Measurements from ENCODE around the gene ZFHX3.

ZFHX3 gene

DNA sequence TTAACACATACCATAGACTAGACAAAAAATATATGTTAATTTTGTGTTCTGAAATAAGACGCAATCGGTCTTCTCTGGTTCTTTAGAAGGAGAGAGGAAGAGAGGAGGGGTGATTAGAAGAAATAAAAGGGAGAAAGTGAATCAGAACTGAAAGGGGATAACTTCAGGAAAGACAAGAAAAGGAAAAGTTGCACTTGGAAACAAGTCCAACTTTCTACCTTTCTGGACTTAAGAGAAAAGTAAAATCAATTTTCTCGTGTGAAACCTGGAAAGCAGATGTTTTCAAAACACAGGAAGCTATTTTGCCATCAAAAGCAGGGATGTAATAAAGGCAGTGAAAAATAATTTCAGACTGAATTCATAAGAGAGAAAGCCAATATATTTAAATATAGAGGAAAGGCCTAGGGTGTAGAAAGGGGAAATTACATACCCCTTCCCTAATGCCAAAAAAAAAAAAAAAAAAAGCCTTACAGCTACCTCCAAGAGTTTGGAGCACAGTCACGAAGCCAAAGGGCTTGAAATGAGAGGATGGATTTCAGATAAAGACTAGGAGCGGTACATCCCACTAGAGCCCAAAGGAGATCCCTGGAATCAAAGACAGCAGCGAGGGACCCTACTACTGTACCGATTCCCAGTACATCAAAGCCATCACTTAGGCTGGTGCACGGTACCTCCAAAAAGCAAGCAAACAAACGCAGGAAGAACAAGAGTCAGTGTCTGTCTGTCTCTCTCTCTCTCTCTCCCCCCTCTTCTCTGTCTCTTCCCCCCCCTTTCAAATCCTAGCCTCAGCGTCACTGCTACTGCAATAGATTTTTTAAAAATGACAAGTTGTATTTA is 12.1 kb upstream of the ZFHX3 start:
- no peaks in the 10 kb centered on the region for H4K20me1 ChIP-seq (ENCODE audit: insufficient read depth)
- no peak overlapping the region for H3K4me3 ChIP-seq (IDR thresholded peaks at IDR 0.05; ENCODE audit: insufficient read depth, low read depth, low read length)
- H3K36me3 ChIP-seq (ENCODE audit: insufficient read depth) = no peaks in the 10 kb centered on the region
- peak overlapping the region; percentile 91 for H3K4me2 ChIP-seq
- TF ChIP-seq CTCF (conservative IDR thresholded peaks at IDR 0.05; ENCODE audit: low read depth, low read length) = no peak
- no peaks in the 10 kb centered on the region for H3K27me3 ChIP-seq (ENCODE audit: insufficient read depth, low read depth)
- H2AFZ ChIP-seq (ENCODE audit: low read depth) = peak overlapping the region; percentile 78; the same call in 1 of the 2 replicates
- H3K4me1 ChIP-seq (ENCODE audit: low read depth, poor library complexity, severe bottlenecking) = peaks cover 35% of the 10 kb centered on the region
- no peak overlapping the region for H3K27ac ChIP-seq
- peaks cover 10% of the 10 kb centered on the region; the same call in 1 of the 2 replicates for H3K79me2 ChIP-seq (ENCODE audit: insufficient read depth, low read depth)
- peak overlapping the region; percentile 69; the same call in 1 of the 2 replicates for H3K9ac ChIP-seq

DNA sequence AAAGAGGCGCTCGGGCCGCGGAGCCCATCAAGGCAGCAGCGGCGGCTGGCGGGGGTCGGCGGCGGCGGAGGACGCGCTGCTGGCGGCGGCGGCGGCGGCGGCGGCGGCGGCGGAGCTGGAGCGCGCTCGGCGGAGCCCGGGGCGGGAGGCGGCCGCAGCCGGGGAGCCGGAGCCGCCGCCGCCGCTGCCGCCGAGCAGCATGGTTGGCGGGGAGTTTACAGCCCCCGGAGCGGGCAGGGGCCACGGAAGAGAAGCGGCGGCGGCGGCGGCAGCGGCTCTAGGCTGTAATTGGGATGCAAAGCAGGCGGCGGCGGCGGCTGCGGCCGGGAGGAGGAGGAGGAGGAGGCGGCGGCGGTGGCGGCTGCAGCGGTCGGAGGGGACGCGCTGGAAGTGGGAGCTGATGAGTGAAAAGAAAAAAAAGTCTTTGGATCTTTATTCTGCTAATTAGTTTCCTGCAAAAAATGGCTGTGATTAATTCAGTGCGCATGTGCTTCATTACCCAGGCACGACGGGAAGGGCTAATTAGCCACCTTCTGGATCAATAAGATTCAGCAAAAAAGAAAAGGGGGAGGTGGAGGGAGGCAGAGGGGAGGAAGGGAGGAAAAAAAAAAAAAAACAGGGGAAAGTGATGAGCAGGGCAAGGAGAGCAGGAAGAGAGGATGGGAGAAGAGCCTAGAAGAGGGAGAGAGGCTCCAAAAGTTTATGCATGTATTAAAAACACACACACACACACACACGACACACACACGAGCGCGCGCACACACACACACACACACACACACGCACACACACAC is 10.9 kb upstream of the ZFHX3 start:
- Histone ChIP-seq H3K9ac (peak overlapping the region; percentile 77; the same call in 1 of the 2 replicates), H3K4me1 (ENCODE audit: low read depth, poor library complexity, severe bottlenecking) (peaks cover 46% of the 10 kb centered on the region), H3K27ac (peak overlapping the region; percentile 61), H3K36me3 (ENCODE audit: insufficient read depth) (no peaks in the 10 kb centered on the region), H2AFZ (ENCODE audit: low read depth) (peak overlapping the region; percentile 78), H4K20me1 (ENCODE audit: insufficient read depth) (no peaks in the 10 kb centered on the region), H3K4me2 (peak overlapping the region; percentile 91), H3K79me2 (ENCODE audit: insufficient read depth, low read depth) (peaks cover 16% of the 10 kb centered on the region; the same call in 1 of the 2 replicates), H3K4me3 (IDR thresholded peaks at IDR 0.05; ENCODE audit: insufficient read depth, low read depth, low read length) (no peak overlapping the region), H3K27me3 (ENCODE audit: insufficient read depth, low read depth) (no peaks in the 10 kb centered on the region)
- no peak for TF ChIP-seq CTCF (conservative IDR thresholded peaks at IDR 0.05; ENCODE audit: low read depth, low read length)

DNA sequence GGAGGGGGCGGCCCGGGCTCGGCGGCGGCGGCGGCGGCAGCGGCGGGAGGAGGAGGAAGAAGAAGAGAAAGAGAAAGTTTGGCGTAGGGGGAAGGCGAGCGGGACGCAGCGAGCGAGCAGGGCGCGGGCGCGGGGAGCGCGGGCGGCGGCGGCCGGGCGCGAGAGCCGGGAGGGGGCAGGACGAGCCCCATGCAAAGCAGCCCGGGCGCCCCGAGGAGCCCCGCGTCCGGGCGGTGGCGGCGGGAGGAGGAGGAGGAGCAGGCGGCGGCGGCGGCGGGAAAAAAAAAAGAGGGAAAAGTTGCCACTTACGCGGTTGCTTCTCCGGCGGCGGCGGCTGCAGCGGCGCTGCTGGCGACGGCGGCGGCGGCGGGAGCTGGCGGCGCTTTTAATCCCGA is 10.3 kb upstream of the ZFHX3 start:
- no peaks in the 10 kb centered on the region for H3K36me3 ChIP-seq (ENCODE audit: insufficient read depth)
- H3K9ac ChIP-seq = peak overlapping the region; percentile 77; the same call in 1 of the 2 replicates
- peak overlapping the region; percentile 61 for H3K27ac ChIP-seq
- no peak overlapping the region for H3K4me2 ChIP-seq
- H2AFZ ChIP-seq (ENCODE audit: low read depth) = peak overlapping the region; percentile 61
- no peak overlapping the region for H3K4me3 ChIP-seq (IDR thresholded peaks at IDR 0.05; ENCODE audit: insufficient read depth, low read depth, low read length)
- H3K27me3 ChIP-seq (ENCODE audit: insufficient read depth, low read depth) = no peaks in the 10 kb centered on the region
- no peaks in the 10 kb centered on the region for H4K20me1 ChIP-seq (ENCODE audit: insufficient read depth)
- peaks cover 22% of the 10 kb centered on the region; the same call in 1 of the 2 replicates for H3K79me2 ChIP-seq (ENCODE audit: insufficient read depth, low read depth)
- H3K4me1 ChIP-seq (ENCODE audit: low read depth, poor library complexity, severe bottlenecking) = peaks cover 51% of the 10 kb centered on the region
- no peak for TF ChIP-seq CTCF (conservative IDR thresholded peaks at IDR 0.05; ENCODE audit: low read depth, low read length)

DNA sequence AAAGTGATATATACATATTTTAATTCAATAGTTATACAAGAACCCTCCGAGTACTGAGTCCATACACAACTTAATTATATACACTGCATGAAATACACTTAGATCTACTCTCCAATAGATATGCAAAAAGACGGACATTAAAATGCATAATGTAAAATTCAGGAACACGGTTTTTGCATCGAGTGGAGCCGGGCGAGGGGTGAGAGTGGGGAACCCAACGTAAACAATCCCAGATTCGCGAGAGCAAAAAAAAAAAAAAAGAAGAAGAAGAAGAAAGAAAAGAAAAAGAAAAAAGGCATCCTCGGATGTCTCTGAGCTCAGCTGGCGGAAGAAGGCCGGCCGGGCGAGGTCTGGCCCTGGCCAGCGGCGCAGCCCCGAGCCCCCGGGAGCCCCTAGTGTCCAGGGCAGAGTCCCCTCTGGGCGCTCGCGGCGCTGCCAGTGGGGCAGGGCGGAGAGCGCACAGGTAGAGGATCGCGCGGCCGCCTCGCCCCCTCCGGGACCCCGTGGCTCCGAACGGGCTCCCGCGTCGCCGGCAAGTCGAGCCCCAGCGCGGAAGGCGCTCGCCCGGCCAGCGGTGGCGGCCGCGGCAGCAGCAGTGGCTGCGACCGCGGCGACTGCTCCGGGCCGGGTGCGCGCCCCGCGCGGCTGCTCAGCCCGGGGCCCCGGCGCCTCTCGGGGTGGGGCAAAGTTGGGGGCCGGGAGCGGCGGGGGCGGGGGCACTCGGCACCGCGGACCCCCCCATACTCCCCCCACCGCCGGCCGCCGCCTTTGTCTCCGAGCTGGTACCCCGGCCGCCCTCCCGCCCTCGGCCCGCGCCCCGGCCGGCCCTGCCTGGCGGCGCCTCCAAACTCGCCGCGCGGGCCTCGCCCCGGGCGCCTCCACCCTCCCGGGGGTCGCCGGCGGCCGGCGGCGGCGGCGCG is 9.6 kb upstream of the ZFHX3 start:
- no peak for TF ChIP-seq CTCF (conservative IDR thresholded peaks at IDR 0.05; ENCODE audit: low read depth, low read length)
- H3K79me2 ChIP-seq (ENCODE audit: insufficient read depth, low read depth) = peaks cover 25% of the 10 kb centered on the region; the same call in 1 of the 2 replicates
- no peaks in the 10 kb centered on the region for H4K20me1 ChIP-seq (ENCODE audit: insufficient read depth)
- no peak overlapping the region for H3K27ac ChIP-seq
- H3K36me3 ChIP-seq (ENCODE audit: insufficient read depth) = no peaks in the 10 kb centered on the region
- H3K9ac ChIP-seq = peak overlapping the region; percentile 44; the same call in 1 of the 2 replicates
- H3K27me3 ChIP-seq (ENCODE audit: insufficient read depth, low read depth) = no peaks in the 10 kb centered on the region
- no peak overlapping the region for H3K4me3 ChIP-seq (IDR thresholded peaks at IDR 0.05; ENCODE audit: insufficient read depth, low read depth, low read length)
- peak overlapping the region; percentile 59 for H2AFZ ChIP-seq (ENCODE audit: low read depth)
- H3K4me1 ChIP-seq (ENCODE audit: low read depth, poor library complexity, severe bottlenecking) = peaks cover 51% of the 10 kb centered on the region
- peak overlapping the region; percentile 77 for H3K4me2 ChIP-seq
